SK-N-MC (cell line): ENCODE data around the gene CDKN2AIP.

Source experiments
- EZH2 ChIP-seq: fragments of 200-600 bp; sonication (generic); IDR thresholded peaks from one replicate; pipeline ENCODE4 v1.6.1; 2017; ENCODE audit warnings: antibody characterized with exemption
- FOXP2 ChIP-seq: optimal IDR thresholded peaks from 2 replicates; pipeline ENCODE3; 2011; ENCODE audit warnings: mild to moderate bottlenecking, moderate library complexity; ENCODE audit not compliant: insufficient read depth; ENCODE audit errors: extremely low read length, control extremely low read depth
- POLR2AphosphoS5 ChIP-seq: IDR thresholded peaks from 2 replicates; pipeline ENCODE4 v1.6.1; 2012; ENCODE audit warnings: mild to moderate bottlenecking, low read depth, low read length, borderline replicate concordance

DNA sequence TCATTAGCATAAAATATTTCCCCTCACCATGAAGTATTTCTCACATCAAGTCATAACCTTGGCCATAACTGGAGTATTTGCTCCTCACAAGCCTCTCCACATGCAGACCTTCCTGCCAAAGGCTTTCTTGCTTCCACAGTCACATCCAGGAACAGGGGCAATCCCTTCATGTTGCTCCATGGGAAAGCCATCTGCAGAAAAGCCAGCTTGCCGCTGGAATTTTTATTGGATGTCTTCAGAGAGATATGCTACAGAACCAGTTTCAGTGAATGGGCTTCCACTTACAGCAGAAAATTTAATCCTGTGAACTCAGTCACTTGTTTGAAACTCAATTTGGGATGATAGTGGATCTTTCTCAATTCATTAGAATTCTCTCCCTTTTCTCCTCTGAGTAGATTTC lies 3.2 kb upstream of the CDKN2AIP start:
- no peak for TF ChIP-seq FOXP2
- no peak for TF ChIP-seq EZH2
- no peak for TF ChIP-seq POLR2AphosphoS5
